Adrenal gland (tissue), 5 donors: ENCODE data around the gene PRIMA1.

Experiments used
- CTCF ChIP-seq, 6 experiments: fragments of 450-650 bp in 4 of 6; fragments of 200-600 bp in 2 of 6; sonication (generic) in 1 of 6; IDR thresholded peaks; 1 replicate in 5 of 6; 2 replicates in 1 of 6; pipeline versions ENCODE4 v1.5.1 to v1.8.0; 2016 to 2021; ENCODE audit warnings: antibody characterized with exemption in 6 of 6, mild to moderate bottlenecking in 2 of 6, moderate library complexity in 1 of 6
- POLR2A ChIP-seq, 2 donors: fragments of 450-650 bp; IDR thresholded peaks; one replicate each; pipeline ENCODE4 v1.6.1; 2017; ENCODE audit warnings: antibody characterized with exemption in 2 of 2, mild to moderate bottlenecking in 2 of 2, moderate library complexity in 1 of 2
- donor health status: DM: no; HTN: no; CAD: no.

- no peak for TF ChIP-seq CTCF (IDR thresholded peaks at IDR 0.05)
- no peak for TF ChIP-seq POLR2A (IDR thresholded peaks at IDR 0.05)
Observed at GRCh38 chr14:93727039-93727740, 61.1 kb downstream of the PRIMA1 start.
